GM23338 (cell line): ENCODE data around the gene SAMHD1. TPM values are rescaled to one million over a fixed set of nuclear protein-coding genes. Genes with fewer than 3 reads are reported as not detected.

Experiments used
- ATAC-seq: fragments of 200-7000 bp; cut with Tn5 transposase; 3 replicates; pipeline ENCODE4 v1.9.1; 2020
- DNase-seq: peaks from one replicate; pipeline ENCODE4 v3.0.0-alpha.2; 2015; ENCODE audit warnings: low spot score
- H2AFZ ChIP-seq: fragments of 200-600 bp; sonication (generic); 2 replicates; pipeline ENCODE4 v1.8.0; 2016; ENCODE audit warnings: antibody characterized with exemption, mild to moderate bottlenecking, moderate library complexity
- H3F3A ChIP-seq: fragments of 200-600 bp; sonication (generic); replicated peaks from 2 replicates; pipeline ENCODE4 v1.8.0; 2017; ENCODE audit warnings: antibody characterized with exemption, mixed run types, low read depth
- H3K27ac ChIP-seq: fragments of 200-600 bp; sonication (generic); 2 replicates; pipeline ENCODE4 v1.6.1; 2016; ENCODE audit warnings: low read depth
- H3K27me3 ChIP-seq: fragments of 200-600 bp; sonication (generic); 2 replicates; pipeline ENCODE4 v1.8.0; 2016; ENCODE audit warnings: mild to moderate bottlenecking, mixed run types, moderate library complexity; ENCODE audit not compliant: insufficient read depth
- H3K36me3 ChIP-seq: fragments of 200-600 bp; sonication (generic); 2 replicates; pipeline ENCODE4 v1.8.0; 2016; ENCODE audit warnings: mild to moderate bottlenecking; ENCODE audit not compliant: insufficient read depth
- H3K4me1 ChIP-seq: fragments of 200-600 bp; sonication (generic); 2 replicates; pipeline ENCODE4 v1.8.0; 2016; ENCODE audit warnings: mild to moderate bottlenecking, moderate library complexity; ENCODE audit not compliant: insufficient read depth
- H3K4me2 ChIP-seq: fragments of 200-600 bp; sonication (generic); 2 replicates; pipeline ENCODE4 v1.7.1; 2017; ENCODE audit warnings: mixed run types
- H3K4me3 ChIP-seq: fragments of 200-600 bp; sonication (generic); 2 replicates; pipeline ENCODE4 v1.6.1; 2016; ENCODE audit warnings: mixed run types
- H3K79me2 ChIP-seq: fragments of 200-600 bp; sonication (generic); replicated peaks from 2 replicates; pipeline ENCODE4 v1.8.0; 2017; ENCODE audit warnings: mild to moderate bottlenecking; ENCODE audit not compliant: insufficient read depth
- H3K9me2 ChIP-seq: fragments of 200-600 bp; sonication (generic); 2 replicates; pipeline ENCODE4 v1.8.0; 2017; ENCODE audit not compliant: insufficient read depth
- H4K20me1 ChIP-seq: fragments of 200-600 bp; sonication (generic); replicated peaks from 2 replicates; pipeline ENCODE4 v1.8.0; 2017; ENCODE audit warnings: mild to moderate bottlenecking; ENCODE audit not compliant: insufficient read depth
- H3K27ac Mint-ChIP-seq: 2 replicates; pipeline ENCODE4 v1.8.0; 2020; ENCODE audit warnings: inconsistent platforms, mild to moderate bottlenecking, moderate library complexity, mixed read lengths
- H3K27me3 Mint-ChIP-seq: 3 replicates; pipeline ENCODE4 v1.8.0; 2022; ENCODE audit warnings: low read depth, mild to moderate bottlenecking, moderate library complexity, mixed read lengths, inconsistent platforms; ENCODE audit not compliant: insufficient read depth, poor library complexity
- H3K36me3 Mint-ChIP-seq: 3 replicates; pipeline ENCODE4 v1.8.0; 2021; ENCODE audit warnings: low read depth, mild to moderate bottlenecking, inconsistent platforms, moderate library complexity, mixed read lengths
- H3K4me1 Mint-ChIP-seq: 3 replicates; pipeline ENCODE4 v1.8.0; 2020; ENCODE audit warnings: mild to moderate bottlenecking, inconsistent platforms, mixed read lengths
- H3K4me3 Mint-ChIP-seq: 3 replicates; pipeline ENCODE4 v1.8.0; 2021; ENCODE audit warnings: moderate library complexity, mild to moderate bottlenecking, inconsistent platforms, mixed read lengths
- H3K9me3 Mint-ChIP-seq: 3 replicates; pipeline ENCODE4 v1.8.0; 2020; ENCODE audit warnings: moderate library complexity, mild to moderate bottlenecking, inconsistent platforms, mixed read lengths
- EZH2 ChIP-seq: fragments of 200-600 bp; sonication (generic); IDR thresholded peaks from one replicate; pipeline ENCODE4 v1.8.0; 2017; ENCODE audit warnings: antibody characterized with exemption, mild to moderate bottlenecking, low read depth; ENCODE audit not compliant: unreplicated experiment
- EZH2phosphoT487 ChIP-seq: fragments of 200-600 bp; sonication (generic); IDR thresholded peaks from one replicate; pipeline ENCODE4 v1.8.1; 2018; ENCODE audit warnings: antibody characterized with exemption; ENCODE audit not compliant: unreplicated experiment
- JUNB ChIP-seq: IDR thresholded peaks from one replicate; pipeline ENCODE4 v1.6.1; 2016; ENCODE audit warnings: antibody characterized with exemption; ENCODE audit not compliant: unreplicated experiment
- NANOG ChIP-seq: IDR thresholded peaks from 2 replicates; pipeline ENCODE4 v1.6.1; 2016; ENCODE audit warnings: antibody characterized with exemption, borderline replicate concordance
- REST ChIP-seq: IDR thresholded peaks from one replicate; pipeline ENCODE4 v1.6.1; 2018; ENCODE audit warnings: antibody characterized with exemption; ENCODE audit not compliant: unreplicated experiment
- STAT1 ChIP-seq: IDR thresholded peaks from one replicate; pipeline ENCODE4 v1.6.1; 2016; ENCODE audit warnings: antibody characterized with exemption; ENCODE audit not compliant: unreplicated experiment
- ZNF331 ChIP-seq: fragments of 250-450 bp; sonication (Bioruptor Pico); IDR thresholded peaks from 2 replicates; pipeline ENCODE4 v1.5.0; 2020; ENCODE audit warnings: low read depth, mild to moderate bottlenecking, moderate library complexity
- polyA plus RNA-seq: library from polyadenylated mRNA; unstranded; fragments of >200 nt; fragmentation: Nextera tagmentation; extraction: Ambion mirVana; gene quantifications from 2 replicates; pipeline ENCODE4 v1.2.1, GENCODE V29; 2016
- total RNA-seq: library from RNA; depleted of rRNA; stranded (reverse); fragments of >200 nt; shearing (Covaris generic); gene quantifications from 2 replicates; pipeline ENCODE4 v1.2.3, GENCODE V29; 2014
- TF ChIP-seq, protein P1 (sequence below): fragments of 250-450 bp; sonication (Bioruptor Pico); IDR thresholded peaks from 2 replicates; pipeline ENCODE4 v1.5.0; 2020; ENCODE audit warnings: mild to moderate bottlenecking, moderate library complexity

SAMHD1 gene
- total and polyA plus RNA-seq, 2 experiments from 2014 or later: 21.9 to 45.4 TPM

DNA sequence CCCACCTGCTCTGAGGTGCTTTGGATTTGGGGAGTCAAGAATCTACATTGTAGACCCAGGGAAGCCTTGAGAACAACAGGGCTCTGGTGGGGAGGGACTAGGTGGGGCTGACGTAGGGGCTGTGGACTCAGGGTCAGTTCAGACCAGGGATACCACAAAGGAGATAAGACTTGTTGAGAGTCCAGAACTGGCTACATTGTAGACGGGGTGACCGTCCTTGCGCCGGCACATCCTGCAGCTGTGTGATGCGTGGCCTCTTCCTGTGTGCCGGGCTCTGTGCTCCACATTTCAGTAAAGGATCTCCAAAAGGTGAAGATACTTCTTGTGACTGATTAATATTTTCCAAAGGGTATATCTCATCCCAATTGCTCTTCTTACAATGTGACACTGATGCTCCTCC, 85.3 kb downstream of the SAMHD1 start:
- no peaks in the 10 kb centered on the region for H3F3A ChIP-seq

More for the DNA sequence above, 85.3 kb downstream of the SAMHD1 start:
- Mint-ChIP-seq H3K27ac (no peak overlapping the region), H3K4me3 (no peak overlapping the region; the same call in 2 of the 3 replicates), H3K36me3 (no peaks in the 10 kb centered on the region), H3K4me1 (peaks cover 23% of the 10 kb centered on the region), H3K27me3 (peaks cover 22% of the 10 kb centered on the region), H3K9me3 (no peaks in the 10 kb centered on the region)
- H2AFZ ChIP-seq: no peak overlapping the region
- H3K4me2 ChIP-seq: no peak overlapping the region
- no peaks in the 10 kb centered on the region for H3K36me3 ChIP-seq
- peaks cover 25% of the 10 kb centered on the region for H3K27me3 ChIP-seq
- no peak for TF ChIP-seq ZNF331
- no peak for TF ChIP-seq EZH2
- no peak for TF ChIP-seq NANOG
- no peak for TF ChIP-seq JUNB
- no peak for TF ChIP-seq REST
- TF ChIP-seq STAT1: no peak
- no peak for TF ChIP-seq EZH2phosphoT487
- TF ChIP-seq, protein P1, sequence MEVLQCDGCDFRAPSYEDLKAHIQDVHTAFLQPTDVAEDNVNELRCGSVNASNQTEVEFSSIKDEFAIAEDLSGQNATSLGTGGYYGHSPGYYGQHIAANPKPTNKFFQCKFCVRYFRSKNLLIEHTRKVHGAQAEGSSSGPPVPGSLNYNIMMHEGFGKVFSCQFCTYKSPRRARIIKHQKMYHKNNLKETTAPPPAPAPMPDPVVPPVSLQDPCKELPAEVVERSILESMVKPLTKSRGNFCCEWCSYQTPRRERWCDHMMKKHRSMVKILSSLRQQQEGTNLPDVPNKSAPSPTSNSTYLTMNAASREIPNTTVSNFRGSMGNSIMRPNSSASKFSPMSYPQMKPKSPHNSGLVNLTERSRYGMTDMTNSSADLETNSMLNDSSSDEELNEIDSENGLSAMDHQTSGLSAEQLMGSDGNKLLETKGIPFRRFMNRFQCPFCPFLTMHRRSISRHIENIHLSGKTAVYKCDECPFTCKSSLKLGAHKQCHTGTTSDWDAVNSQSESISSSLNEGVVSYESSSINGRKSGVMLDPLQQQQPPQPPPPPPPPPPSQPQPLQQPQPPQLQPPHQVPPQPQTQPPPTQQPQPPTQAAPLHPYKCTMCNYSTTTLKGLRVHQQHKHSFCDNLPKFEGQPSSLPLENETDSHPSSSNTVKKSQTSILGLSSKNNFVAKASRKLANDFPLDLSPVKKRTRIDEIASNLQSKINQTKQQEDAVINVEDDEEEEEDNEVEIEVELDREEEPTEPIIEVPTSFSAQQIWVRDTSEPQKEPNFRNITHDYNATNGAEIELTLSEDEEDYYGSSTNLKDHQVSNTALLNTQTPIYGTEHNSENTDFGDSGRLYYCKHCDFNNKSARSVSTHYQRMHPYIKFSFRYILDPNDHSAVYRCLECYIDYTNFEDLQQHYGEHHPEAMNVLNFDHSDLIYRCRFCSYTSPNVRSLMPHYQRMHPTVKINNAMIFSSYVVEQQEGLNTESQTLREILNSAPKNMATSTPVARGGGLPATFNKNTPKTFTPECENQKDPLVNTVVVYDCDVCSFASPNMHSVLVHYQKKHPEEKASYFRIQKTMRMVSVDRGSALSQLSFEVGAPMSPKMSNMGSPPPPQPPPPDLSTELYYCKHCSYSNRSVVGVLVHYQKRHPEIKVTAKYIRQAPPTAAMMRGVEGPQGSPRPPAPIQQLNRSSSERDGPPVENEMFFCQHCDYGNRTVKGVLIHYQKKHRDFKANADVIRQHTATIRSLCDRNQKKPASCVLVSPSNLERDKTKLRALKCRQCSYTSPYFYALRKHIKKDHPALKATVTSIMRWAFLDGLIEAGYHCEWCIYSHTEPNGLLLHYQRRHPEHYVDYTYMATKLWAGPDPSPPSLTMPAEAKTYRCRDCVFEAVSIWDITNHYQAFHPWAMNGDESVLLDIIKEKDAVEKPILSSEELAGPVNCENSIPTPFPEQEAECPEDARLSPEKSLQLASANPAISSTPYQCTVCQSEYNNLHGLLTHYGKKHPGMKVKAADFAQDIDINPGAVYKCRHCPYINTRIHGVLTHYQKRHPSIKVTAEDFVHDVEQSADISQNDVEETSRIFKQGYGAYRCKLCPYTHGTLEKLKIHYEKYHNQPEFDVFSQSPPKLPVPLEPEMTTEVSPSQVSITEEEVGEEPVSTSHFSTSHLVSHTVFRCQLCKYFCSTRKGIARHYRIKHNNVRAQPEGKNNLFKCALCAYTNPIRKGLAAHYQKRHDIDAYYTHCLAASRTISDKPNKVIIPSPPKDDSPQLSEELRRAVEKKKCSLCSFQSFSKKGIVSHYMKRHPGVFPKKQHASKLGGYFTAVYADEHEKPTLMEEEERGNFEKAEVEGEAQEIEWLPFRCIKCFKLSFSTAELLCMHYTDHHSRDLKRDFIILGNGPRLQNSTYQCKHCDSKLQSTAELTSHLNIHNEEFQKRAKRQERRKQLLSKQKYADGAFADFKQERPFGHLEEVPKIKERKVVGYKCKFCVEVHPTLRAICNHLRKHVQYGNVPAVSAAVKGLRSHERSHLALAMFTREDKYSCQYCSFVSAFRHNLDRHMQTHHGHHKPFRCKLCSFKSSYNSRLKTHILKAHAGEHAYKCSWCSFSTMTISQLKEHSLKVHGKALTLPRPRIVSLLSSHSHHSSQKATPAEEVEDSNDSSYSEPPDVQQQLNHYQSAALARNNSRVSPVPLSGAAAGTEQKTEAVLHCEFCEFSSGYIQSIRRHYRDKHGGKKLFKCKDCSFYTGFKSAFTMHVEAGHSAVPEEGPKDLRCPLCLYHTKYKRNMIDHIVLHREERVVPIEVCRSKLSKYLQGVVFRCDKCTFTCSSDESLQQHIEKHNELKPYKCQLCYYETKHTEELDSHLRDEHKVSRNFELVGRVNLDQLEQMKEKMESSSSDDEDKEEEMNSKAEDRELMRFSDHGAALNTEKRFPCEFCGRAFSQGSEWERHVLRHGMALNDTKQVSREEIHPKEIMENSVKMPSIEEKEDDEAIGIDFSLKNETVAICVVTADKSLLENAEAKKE (CRISPR knock-in tag): no peak
- peaks cover 5% of the 10 kb centered on the region; the same call in 1 of the 2 replicates for H4K20me1 ChIP-seq
- ATAC-seq: no peak
- H3K4me3 ChIP-seq: no peak overlapping the region
- no peak overlapping the region for H3K27ac ChIP-seq
- peaks cover 19% of the 10 kb centered on the region for H3K4me1 ChIP-seq
- peaks cover 11% of the 10 kb centered on the region for H3K79me2 ChIP-seq
- no peak for DNase-seq
- H3K9me2 ChIP-seq: no peaks in the 10 kb centered on the region
